ENCODE data around the gene SLC16A4.

DNA sequence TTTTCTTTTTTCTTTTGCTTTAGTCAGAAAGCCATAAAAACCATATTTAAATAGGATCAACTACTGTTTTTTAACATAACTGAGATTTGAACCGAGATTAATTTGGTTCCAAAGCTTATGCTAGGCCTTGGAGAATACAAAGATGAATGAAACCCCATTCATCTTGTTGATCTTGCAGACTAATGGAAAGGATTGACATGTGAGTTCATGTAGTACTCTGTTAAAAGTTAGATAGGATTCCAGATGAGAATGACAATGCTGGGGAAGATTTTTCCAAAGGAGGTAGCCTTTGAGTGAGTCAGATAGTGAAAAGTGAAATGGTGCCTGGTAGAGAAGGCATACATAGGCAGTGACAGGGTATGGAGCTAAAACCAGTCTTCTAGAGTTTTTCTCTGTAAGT lies 29.0 kb downstream of the SLC16A4 start:
- no peak for TF ChIP-seq CTCF (IDR thresholded peaks at IDR 0.05; ENCODE audit: borderline replicate concordance, extremely low read depth, low read length, poor library complexity, severe bottlenecking)
- no peak for TF ChIP-seq EZH2 (IDR thresholded peaks at IDR 0.05; ENCODE audit: borderline replicate concordance, low read depth, low read length, severe bottlenecking)
